Endothelial cell of umbilical vein (primary cell): ENCODE results near the gene PTCD1. TPM values are rescaled to one million over a fixed set of nuclear protein-coding genes. Genes with fewer than 3 reads are reported as not detected.

ENCODE experiments used
- BruUV-seq: library from RNA; stranded (reverse); fragments of 400-500 nt; replicated peaks from 2 replicates; lab custom pipeline; 2021; lab: Mats Ljungman, UMichigan
- CTCF ChIA-PET: fragments of 300-600, 350-600 bp; sonication (Branson Sonifier 250); formaldehyde crosslinking; loops from one replicate; lab custom pipeline; 2021; ENCODE audit warnings: antibody characterized with exemption, inconsistent platforms; lab: Charles Lee
- POLR2A ChIA-PET: fragments of 300-600, 350-600 bp; sonication (Branson Sonifier 250); formaldehyde crosslinking; loops from one replicate; lab custom pipeline; 2021; ENCODE audit warnings: antibody characterized with exemption, inconsistent platforms; lab: Charles Lee
- DNase-seq: peaks from one replicate; pipeline ENCODE4 v3.0.0-alpha.2; 2011; ENCODE audit warnings: low read depth, low spot score
- FAIRE-seq: peaks from 2 replicates; lab custom pipeline; 2011; peaks lifted over from hg19 to GRCh38; lab: Jason Lieb, UNC
- H2AFZ ChIP-seq: 2 replicates; pipeline ENCODE4 v1.6.0; 2012; ENCODE audit warnings: low read depth, low read length, control low read depth, inconsistent platforms
- H3K27ac ChIP-seq: 2 replicates; pipeline ENCODE4 v1.5.1; 2011; ENCODE audit warnings: low read depth, mild to moderate bottlenecking, control low read depth, low read length, moderate library complexity; ENCODE audit not compliant: insufficient read depth
- H3K27me3 ChIP-seq, 2 experiments: 2 replicates each; pipeline versions ENCODE4 v1.6.0 to v1.6.1; 2011; ENCODE audit warnings: low read length in 2 of 2, mixed read lengths in 1 of 2; ENCODE audit not compliant: control insufficient read depth in 2 of 2, insufficient read depth in 2 of 2
- H3K36me3 ChIP-seq, 2 experiments: 2 replicates in 1 of 2; 3 replicates in 1 of 2; pipeline ENCODE4 v1.5.1; 2011; ENCODE audit warnings: low read length in 2 of 2, mild to moderate bottlenecking in 1 of 2, moderate library complexity in 1 of 2; ENCODE audit not compliant: control insufficient read depth in 2 of 2, insufficient read depth in 2 of 2; ENCODE audit errors: extremely low read depth in 1 of 2
- H3K4me1 ChIP-seq: 3 replicates; pipeline ENCODE4 v1.5.1; 2011; ENCODE audit warnings: mild to moderate bottlenecking, low read length; ENCODE audit not compliant: control insufficient read depth, insufficient read depth; ENCODE audit errors: extremely low read depth
- H3K4me2 ChIP-seq: 2 replicates; pipeline ENCODE4 v1.6.1; 2011; ENCODE audit warnings: low read length, control low read depth, mixed read lengths; ENCODE audit not compliant: insufficient read depth
- H3K4me3 ChIP-seq, 3 experiments: fragments of 200-600 bp in 1 of 3; sonication (generic), shearing (Covaris generic) in 1 of 3; replicated peaks in 1 of 3; 2 replicates each; pipeline ENCODE4 v1.5.1; 2011 to 2016; ENCODE audit warnings: control low read depth in 3 of 3, low read length in 3 of 3, mild to moderate bottlenecking in 2 of 3, inconsistent platforms in 1 of 3, low read depth in 1 of 3, moderate library complexity in 1 of 3; ENCODE audit not compliant: insufficient read depth in 1 of 3
- H3K79me2 ChIP-seq: 2 replicates; pipeline ENCODE4 v1.6.0; 2012; ENCODE audit warnings: low read length, inconsistent platforms; ENCODE audit not compliant: control insufficient read depth, insufficient read depth
- H3K9ac ChIP-seq: replicated peaks from 2 replicates; pipeline ENCODE3; 2011; ENCODE audit warnings: low read length, control low read depth; ENCODE audit not compliant: insufficient read depth; ENCODE audit errors: extremely low read depth
- H3K9me1 ChIP-seq: replicated peaks from 3 replicates; pipeline ENCODE4 v1.6.0; 2011; ENCODE audit warnings: mild to moderate bottlenecking, low read length; ENCODE audit not compliant: control insufficient read depth, insufficient read depth; ENCODE audit errors: extremely low read depth
- H3K9me3 ChIP-seq: replicated peaks from 2 replicates; pipeline ENCODE4 v1.5.1; 2012; ENCODE audit warnings: low read length, inconsistent platforms; ENCODE audit not compliant: control insufficient read depth, insufficient read depth
- H4K20me1 ChIP-seq: replicated peaks from 2 replicates; pipeline ENCODE3; 2011; ENCODE audit warnings: mild to moderate bottlenecking, low read length; ENCODE audit not compliant: control insufficient read depth, insufficient read depth; ENCODE audit errors: extremely low read depth
- CTCF ChIP-seq, 2 donors: IDR thresholded peaks; 1 replicate in 1 of 2; 2 replicates in 1 of 2; pipeline ENCODE4 v1.5.1; 2011; ENCODE audit warnings: low read length in 2 of 2, mild to moderate bottlenecking in 2 of 2, moderate library complexity in 2 of 2, control low read depth in 1 of 2, inconsistent platforms in 1 of 2, low read depth in 1 of 2; ENCODE audit not compliant: insufficient read depth in 1 of 2; ENCODE audit errors: extremely low read depth in 1 of 2
- EZH2 ChIP-seq: IDR thresholded peaks from 2 replicates; pipeline ENCODE4 v1.6.1; 2012; ENCODE audit warnings: borderline replicate concordance, low read depth, mild to moderate bottlenecking, moderate library complexity, low read length, inconsistent platforms; ENCODE audit not compliant: severe bottlenecking
- FOS ChIP-seq: IDR thresholded peaks from 2 replicates; pipeline ENCODE4 v1.6.1; 2011; ENCODE audit warnings: mild to moderate bottlenecking, low read length, moderate library complexity, borderline replicate concordance; ENCODE audit not compliant: insufficient read depth
- GATA2 ChIP-seq: IDR thresholded peaks from 2 replicates; pipeline ENCODE4 v1.7.0; 2011; ENCODE audit warnings: low read depth, mild to moderate bottlenecking, moderate library complexity, mixed read lengths, low read length; ENCODE audit not compliant: insufficient read length, insufficient read depth
- JUN ChIP-seq: IDR thresholded peaks from 2 replicates; pipeline ENCODE4 v1.6.1; 2011; ENCODE audit warnings: borderline replicate concordance, low read depth; ENCODE audit not compliant: insufficient read length, insufficient read depth
- MAX ChIP-seq: IDR thresholded peaks from 2 replicates; pipeline ENCODE4 v1.6.1; 2011; ENCODE audit not compliant: insufficient read depth, insufficient read length
- MYC ChIP-seq: IDR thresholded peaks from one replicate; pipeline ENCODE4 v1.6.1; 2011; ENCODE audit warnings: mild to moderate bottlenecking, low read depth, low read length
- POLR2A ChIP-seq: IDR thresholded peaks from 2 replicates; pipeline ENCODE4 v1.6.1; 2012; ENCODE audit warnings: low read depth, mild to moderate bottlenecking, control low read depth, low read length
- POLR2AphosphoS5 ChIP-seq: IDR thresholded peaks from 2 replicates; pipeline ENCODE4 v1.6.1; 2012; ENCODE audit warnings: low read depth, mild to moderate bottlenecking, control low read depth, low read length, moderate library complexity; ENCODE audit not compliant: insufficient read depth
- dilution Hi-C: fragments of 300-500 bp; cut with MboI; formaldehyde crosslinking; loops from one replicate; pipeline ENCODE4 v1.15.0; 2019; ENCODE audit warnings: low sequenced_read_pairs; ENCODE audit not compliant: extremely low pct_ligation_motif_present
- intact Hi-C: fragments of 100-400 bp; cut with micrococcal nuclease; formaldehyde crosslinking; loops from one replicate; pipeline ENCODE4 v1.10.0; 2022
- polyA plus RNA-seq, 4 experiments: library from polyadenylated mRNA; depleted of rRNA in 3 of 4; stranded (reverse) in 3 of 4; unstranded in 1 of 4; fragments of >200 nt; gene quantifications; 2 replicates each; pipeline versions ENCODE4 v1.2.1 to v1.2.3, GENCODE V29; 2011 to 2012; ENCODE audit warnings: missing spikeins in 1 of 4
- total RNA-seq: library from RNA; stranded (reverse); gene quantifications from 2 replicates; pipeline ENCODE4 v1.2.3, GENCODE V29; 2021

PTCD1 gene
- total and polyA plus RNA-seq, 2 donors (not counting 3 experiments of a cell fraction or from before 2014, with no cell fraction given) = 3.8 to 9.6 TPM

GRCh38 chr7:99469381-99470065, 30.9 kb upstream of the PTCD1 start:
- Histone ChIP-seq H2AFZ (peak overlapping the region; percentile 17), H3K9me3 (no peaks in the 10 kb centered on the region), H3K36me3 (no peaks in the 10 kb centered on the region), H3K27ac (no peak overlapping the region), H3K9me1 (no peaks in the 10 kb centered on the region), H4K20me1 (no peaks in the 10 kb centered on the region), H3K9ac (no peak overlapping the region), H3K4me1 (peaks cover 13% of the 10 kb centered on the region), H3K27me3 (no peaks in the 10 kb centered on the region), H3K4me2 (no peak overlapping the region), H3K4me3 (no peak overlapping the region), H3K79me2 (peaks cover 29% of the 10 kb centered on the region)
- dilution Hi-C loops = no loop called here
- CTCF ChIA-PET = no interaction called here
- DNase-seq = no peak
- BruUV-seq = no TSS peak
- no peak for FAIRE-seq
- no peak for TF ChIP-seq JUN
- TF ChIP-seq MAX = no peak
- TF ChIP-seq POLR2A = no peak
- TF ChIP-seq CTCF (IDR thresholded peaks at IDR 0.05; ENCODE audit: extremely low read depth in 1 of 2, insufficient read depth in 1 of 2, low read depth in 1 of 2, low read length in 2 of 2) = no peak
- TF ChIP-seq POLR2AphosphoS5 = no peak
- TF ChIP-seq FOS = no peak
- TF ChIP-seq GATA2 = no peak
- TF ChIP-seq MYC = no peak
- no peak for TF ChIP-seq EZH2
- POLR2A ChIA-PET = no interaction called here
- intact Hi-C loops = no loop called here
